HepG2 (cell line): ENCODE data around the gene MRPL30. TPM values are rescaled to one million over a fixed set of nuclear protein-coding genes. Genes with fewer than 3 reads are reported as not detected.

Source experiments
- CEBPB ChIP-seq: IDR thresholded peaks from 2 replicates; pipeline ENCODE4 v1.6.1; 2011; ENCODE audit warnings: low read depth, low read length, improper control_type of control experiment, borderline replicate concordance
- CEBPG ChIP-seq: IDR thresholded peaks from 2 replicates; pipeline ENCODE4 v1.6.1; 2016
- ELF1 ChIP-seq: sonication (generic); formaldehyde crosslinking; IDR thresholded peaks from 2 replicates; pipeline ENCODE4 v1.4.0; 2020; ENCODE audit warnings: missing genetic modification reagents
- ELF3 ChIP-seq: IDR thresholded peaks from 2 replicates; pipeline ENCODE4 v1.6.1; 2016; ENCODE audit warnings: missing genetic modification reagents, missing compliant biosample characterization
- LCORL ChIP-seq, 2 experiments: fragments of 450-650 bp in 1 of 2; sonication (generic) in 1 of 2; formaldehyde crosslinking in 1 of 2; IDR thresholded peaks; 2 replicates each; pipeline versions ENCODE4 v1.5.0 to v1.6.1; 2017 to 2020; ENCODE audit warnings: antibody characterized with exemption in 1 of 2, missing genetic modification reagents in 1 of 2
- MXD4 ChIP-seq: IDR thresholded peaks from 2 replicates; pipeline ENCODE4 v1.6.1; 2016; ENCODE audit warnings: mild to moderate bottlenecking, missing biosample characterization, missing genetic modification reagents
- RAD21 ChIP-seq: fragments of 450-650 bp; formaldehyde crosslinking; IDR thresholded peaks from 2 replicates; pipeline ENCODE4 v1.5.0; 2020; ENCODE audit warnings: mild to moderate bottlenecking
- RXRA ChIP-seq: sonication (generic); formaldehyde crosslinking; IDR thresholded peaks from 2 replicates; pipeline ENCODE4 v1.5.1; 2020; ENCODE audit warnings: missing genetic modification reagents
- SP140L ChIP-seq: sonication (generic); formaldehyde crosslinking; IDR thresholded peaks from 2 replicates; pipeline ENCODE4 v1.4.0; 2020; ENCODE audit warnings: missing genetic modification reagents, borderline replicate concordance
- TARDBP ChIP-seq: sonication (generic); formaldehyde crosslinking; IDR thresholded peaks from 2 replicates; pipeline ENCODE4 v1.8.0; 2022; ENCODE audit warnings: mild to moderate bottlenecking, missing genetic modification reagents
- THAP11 ChIP-seq: IDR thresholded peaks from 2 replicates; pipeline ENCODE4 v1.6.1; 2016; ENCODE audit warnings: missing biosample characterization, missing genetic modification reagents
- TOPORS ChIP-seq: sonication (generic); formaldehyde crosslinking; IDR thresholded peaks from 2 replicates; pipeline ENCODE4 v1.8.0; 2023; ENCODE audit warnings: mild to moderate bottlenecking, missing genetic modification reagents
- ZNF230 ChIP-seq: sonication (generic); formaldehyde crosslinking; IDR thresholded peaks from 2 replicates; pipeline ENCODE4 v1.4.0; 2020; ENCODE audit warnings: mild to moderate bottlenecking, missing genetic modification reagents
- ZNF510 ChIP-seq: sonication (generic); formaldehyde crosslinking; IDR thresholded peaks from 2 replicates; pipeline ENCODE4 v1.4.0; 2020; ENCODE audit warnings: low read depth, mild to moderate bottlenecking, missing genetic modification reagents
- ZNF557 ChIP-seq: sonication (generic); formaldehyde crosslinking; IDR thresholded peaks from 2 replicates; pipeline ENCODE4 v1.4.0; 2020; ENCODE audit warnings: missing genetic modification reagents
- ZNF747 ChIP-seq: sonication (generic); formaldehyde crosslinking; IDR thresholded peaks from 2 replicates; pipeline ENCODE4 v1.8.1; 2023; ENCODE audit warnings: missing genetic modification reagents, mild to moderate bottlenecking, borderline replicate concordance
- ZSCAN20 ChIP-seq: sonication (generic); formaldehyde crosslinking; IDR thresholded peaks from 2 replicates; pipeline ENCODE4 v1.4.0; 2020; ENCODE audit warnings: missing genetic modification reagents, mild to moderate bottlenecking, borderline replicate concordance
- polyA plus RNA-seq, 8 experiments: library from polyadenylated mRNA; depleted of rRNA in 3 of 8; stranded (reverse) in 7 of 8; unstranded in 1 of 8; fragments of >200 nt; fragmentation: Illumina TruSeq in 4 of 8; extraction: Trizol in 4 of 8; gene quantifications; 2 replicates each; pipeline versions ENCODE4 v1.2.1 to v1.2.3, GENCODE V29; 2011 to 2016; ENCODE audit warnings: low read depth in 4 of 8, missing spikeins in 1 of 8, mixed read lengths in 1 of 8; ENCODE audit not compliant: insufficient read depth in 1 of 8
- total RNA-seq, 5 experiments: library from RNA; depleted of rRNA; stranded (reverse); fragments of >200 nt; fragmentation: Illumina TruSeq; extraction: Trizol; gene quantifications; 2 replicates each; pipeline ENCODE4 v1.2.3, GENCODE V29; 2016; ENCODE audit warnings: low read depth in 1 of 5
- TF ChIP-seq, protein P1 (sequence below): IDR thresholded peaks from 2 replicates; pipeline ENCODE4 v1.6.1; 2016; ENCODE audit warnings: low read depth, missing genetic modification reagents, missing compliant biosample characterization
- TF ChIP-seq, protein P2 (sequence below): sonication (generic); formaldehyde crosslinking; IDR thresholded peaks from 2 replicates; pipeline ENCODE4 v1.5.0; 2020; ENCODE audit warnings: mild to moderate bottlenecking, missing genetic modification reagents, borderline replicate concordance
- TF ChIP-seq, protein P3 (sequence below): sonication (generic); formaldehyde crosslinking; IDR thresholded peaks from 2 replicates; pipeline ENCODE4 v1.8.1; 2023; ENCODE audit warnings: mild to moderate bottlenecking, missing genetic modification reagents

MRPL30 gene
- total and polyA plus RNA-seq, 2 of the 13 experiments (the other 11 are each of a cell fraction or from before 2014, with no cell fraction given) = 30.2 to 75.3 TPM

DNA sequence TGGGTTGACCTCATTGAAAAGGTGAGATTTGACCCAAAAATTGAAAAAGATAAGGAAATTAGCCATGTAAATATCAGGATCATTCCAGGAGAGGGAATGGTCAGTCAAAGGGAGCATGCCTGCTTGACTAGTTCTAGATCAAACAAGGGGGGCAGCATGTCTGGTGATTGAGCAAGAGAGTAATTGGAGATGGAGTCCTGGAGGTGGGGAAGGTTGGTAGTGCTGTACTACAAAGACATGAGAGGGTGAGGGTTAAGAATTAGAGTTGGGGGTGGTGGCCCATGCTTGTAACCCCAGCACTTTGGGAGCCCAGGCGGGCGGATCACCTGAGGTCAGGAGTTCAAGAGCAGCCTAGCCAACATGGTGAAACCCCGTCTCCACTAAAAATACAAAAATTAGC lies 2.0 kb downstream of the MRPL30 start (continued):
- TF ChIP-seq, protein P1, sequence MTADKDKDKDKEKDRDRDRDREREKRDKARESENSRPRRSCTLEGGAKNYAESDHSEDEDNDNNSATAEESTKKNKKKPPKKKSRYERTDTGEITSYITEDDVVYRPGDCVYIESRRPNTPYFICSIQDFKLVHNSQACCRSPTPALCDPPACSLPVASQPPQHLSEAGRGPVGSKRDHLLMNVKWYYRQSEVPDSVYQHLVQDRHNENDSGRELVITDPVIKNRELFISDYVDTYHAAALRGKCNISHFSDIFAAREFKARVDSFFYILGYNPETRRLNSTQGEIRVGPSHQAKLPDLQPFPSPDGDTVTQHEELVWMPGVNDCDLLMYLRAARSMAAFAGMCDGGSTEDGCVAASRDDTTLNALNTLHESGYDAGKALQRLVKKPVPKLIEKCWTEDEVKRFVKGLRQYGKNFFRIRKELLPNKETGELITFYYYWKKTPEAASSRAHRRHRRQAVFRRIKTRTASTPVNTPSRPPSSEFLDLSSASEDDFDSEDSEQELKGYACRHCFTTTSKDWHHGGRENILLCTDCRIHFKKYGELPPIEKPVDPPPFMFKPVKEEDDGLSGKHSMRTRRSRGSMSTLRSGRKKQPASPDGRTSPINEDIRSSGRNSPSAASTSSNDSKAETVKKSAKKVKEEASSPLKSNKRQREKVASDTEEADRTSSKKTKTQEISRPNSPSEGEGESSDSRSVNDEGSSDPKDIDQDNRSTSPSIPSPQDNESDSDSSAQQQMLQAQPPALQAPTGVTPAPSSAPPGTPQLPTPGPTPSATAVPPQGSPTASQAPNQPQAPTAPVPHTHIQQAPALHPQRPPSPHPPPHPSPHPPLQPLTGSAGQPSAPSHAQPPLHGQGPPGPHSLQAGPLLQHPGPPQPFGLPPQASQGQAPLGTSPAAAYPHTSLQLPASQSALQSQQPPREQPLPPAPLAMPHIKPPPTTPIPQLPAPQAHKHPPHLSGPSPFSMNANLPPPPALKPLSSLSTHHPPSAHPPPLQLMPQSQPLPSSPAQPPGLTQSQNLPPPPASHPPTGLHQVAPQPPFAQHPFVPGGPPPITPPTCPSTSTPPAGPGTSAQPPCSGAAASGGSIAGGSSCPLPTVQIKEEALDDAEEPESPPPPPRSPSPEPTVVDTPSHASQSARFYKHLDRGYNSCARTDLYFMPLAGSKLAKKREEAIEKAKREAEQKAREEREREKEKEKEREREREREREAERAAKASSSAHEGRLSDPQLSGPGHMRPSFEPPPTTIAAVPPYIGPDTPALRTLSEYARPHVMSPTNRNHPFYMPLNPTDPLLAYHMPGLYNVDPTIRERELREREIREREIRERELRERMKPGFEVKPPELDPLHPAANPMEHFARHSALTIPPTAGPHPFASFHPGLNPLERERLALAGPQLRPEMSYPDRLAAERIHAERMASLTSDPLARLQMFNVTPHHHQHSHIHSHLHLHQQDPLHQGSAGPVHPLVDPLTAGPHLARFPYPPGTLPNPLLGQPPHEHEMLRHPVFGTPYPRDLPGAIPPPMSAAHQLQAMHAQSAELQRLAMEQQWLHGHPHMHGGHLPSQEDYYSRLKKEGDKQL (CRISPR knock-in tag) = 0 out of 2 replicates have a peak, but pooled peaks have one; percentile 37
- TF ChIP-seq CEBPB (peak; percentile 92), ELF1 (CRISPR knock-in tag) (no peak), RXRA (CRISPR knock-in tag) (no peak), TARDBP (CRISPR knock-in tag) (no peak; the same call in 1 of the 2 replicates), ZNF557 (CRISPR knock-in tag) (no peak), MXD4 (no peak), ELF3 (CRISPR knock-in tag) (0 out of 2 replicates have a peak, but pooled peaks have one; percentile 4), ZSCAN20 (CRISPR knock-in tag) (no peak), ZNF747 (CRISPR knock-in tag) (peak; percentile 85; the same call in 1 of the 2 replicates), ZNF510 (CRISPR knock-in tag) (0 out of 2 replicates have a peak, but pooled peaks have one; percentile 67), TOPORS (CRISPR knock-in tag) (no peak), LCORL (IDR thresholded peaks at IDR 0.05) (no peak), LCORL (CRISPR knock-in tag; IDR thresholded peaks at IDR 0.05) (no peak), ZNF230 (CRISPR knock-in tag) (0 out of 2 replicates have a peak, but pooled peaks have one; percentile 43), RAD21 (no peak), THAP11 (CRISPR knock-in tag) (0 out of 2 replicates have a peak, but pooled peaks have one; percentile 15), SP140L (CRISPR knock-in tag) (no peak), CEBPG (CRISPR knock-in tag) (peak; percentile 96)
- TF ChIP-seq, protein P2, sequence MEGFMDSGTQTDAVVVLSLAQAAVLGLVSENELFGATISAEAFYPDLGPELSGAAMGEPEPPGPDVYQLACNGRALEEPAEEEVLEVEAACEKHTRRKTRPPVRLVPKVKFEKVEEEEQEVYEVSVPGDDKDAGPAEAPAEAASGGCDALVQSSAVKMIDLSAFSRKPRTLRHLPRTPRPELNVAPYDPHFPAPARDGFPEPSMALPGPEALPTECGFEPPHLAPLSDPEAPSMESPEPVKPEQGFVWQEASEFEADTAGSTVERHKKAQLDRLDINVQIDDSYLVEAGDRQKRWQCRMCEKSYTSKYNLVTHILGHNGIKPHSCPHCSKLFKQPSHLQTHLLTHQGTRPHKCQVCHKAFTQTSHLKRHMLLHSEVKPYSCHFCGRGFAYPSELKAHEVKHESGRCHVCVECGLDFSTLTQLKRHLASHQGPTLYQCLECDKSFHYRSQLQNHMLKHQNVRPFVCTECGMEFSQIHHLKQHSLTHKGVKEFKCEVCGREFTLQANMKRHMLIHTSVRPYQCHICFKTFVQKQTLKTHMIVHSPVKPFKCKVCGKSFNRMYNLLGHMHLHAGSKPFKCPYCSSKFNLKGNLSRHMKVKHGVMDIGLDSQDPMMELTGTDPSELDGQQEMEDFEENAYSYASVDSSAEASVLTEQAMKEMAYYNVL (CRISPR knock-in tag) = no peak
- TF ChIP-seq, protein P3, sequence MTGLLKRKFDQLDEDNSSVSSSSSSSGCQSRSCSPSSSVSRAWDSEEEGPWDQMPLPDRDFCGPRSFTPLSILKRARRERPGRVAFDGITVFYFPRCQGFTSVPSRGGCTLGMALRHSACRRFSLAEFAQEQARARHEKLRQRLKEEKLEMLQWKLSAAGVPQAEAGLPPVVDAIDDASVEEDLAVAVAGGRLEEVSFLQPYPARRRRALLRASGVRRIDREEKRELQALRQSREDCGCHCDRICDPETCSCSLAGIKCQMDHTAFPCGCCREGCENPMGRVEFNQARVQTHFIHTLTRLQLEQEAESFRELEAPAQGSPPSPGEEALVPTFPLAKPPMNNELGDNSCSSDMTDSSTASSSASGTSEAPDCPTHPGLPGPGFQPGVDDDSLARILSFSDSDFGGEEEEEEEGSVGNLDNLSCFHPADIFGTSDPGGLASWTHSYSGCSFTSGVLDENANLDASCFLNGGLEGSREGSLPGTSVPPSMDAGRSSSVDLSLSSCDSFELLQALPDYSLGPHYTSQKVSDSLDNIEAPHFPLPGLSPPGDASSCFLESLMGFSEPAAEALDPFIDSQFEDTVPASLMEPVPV (CRISPR knock-in tag) = no peak
